ENCODE measurements around the gene CFAP157. TPM values are rescaled to one million over a fixed set of nuclear protein-coding genes. Genes with fewer than 3 reads are reported as not detected.

CFAP157 gene
- total and polyA plus RNA-seq, 2 experiments from 2014 or later: 0.51 TPM; not detected in 1

GRCh38 chr9:127763918-127764384 lies 57.2 kb downstream of the CFAP157 start:
- Histone ChIP-seq H3K79me2 (no peaks in the 10 kb centered on the region), H2AFZ (no peak overlapping the region), H3K9me3 (ENCODE audit: low read depth) (no peaks in the 10 kb centered on the region), H3K9me2 (replicated peaks; ENCODE audit: insufficient read depth) (no peaks in the 10 kb centered on the region), H3K27me3 (peaks cover 13% of the 10 kb centered on the region), H3K27ac (no peak overlapping the region), H4K20me1 (ENCODE audit: insufficient read depth, poor library complexity, severe bottlenecking) (no peaks in the 10 kb centered on the region), H3K4me1 (ENCODE audit: insufficient read depth) (peaks cover 12% of the 10 kb centered on the region), H3K4me3 (no peak overlapping the region), H3K4me2 (no peak overlapping the region), H3K36me3 (replicated peaks; ENCODE audit: insufficient read depth, low read depth) (no peaks in the 10 kb centered on the region)
- DNase-seq (ENCODE audit: low spot score): no peak
- TF ChIP-seq CTCF (IDR thresholded peaks at IDR 0.05; ENCODE audit: poor library complexity) (peak; percentile 12), EZH2phosphoT487 (IDR thresholded peaks at IDR 0.05; ENCODE audit: low read depth, severe bottlenecking, unreplicated experiment) (no peak)
- WGBS (ENCODE audit: low lambda C conversion rate, missing lambda C conversion rate): 46% methylated on average over 7 of the region's 7 CpGs

GRCh38 chr9:127765418-127765817 lies 58.6 kb downstream of the CFAP157 start:
- no peak for DNase-seq (ENCODE audit: low spot score)
- no peak overlapping the region for H2AFZ ChIP-seq
- H4K20me1 ChIP-seq (ENCODE audit: insufficient read depth, poor library complexity, severe bottlenecking): no peaks in the 10 kb centered on the region
- no peak overlapping the region for H3K4me3 ChIP-seq
- no peak overlapping the region for H3K4me2 ChIP-seq
- H3K36me3 ChIP-seq (replicated peaks; ENCODE audit: insufficient read depth, low read depth): no peaks in the 10 kb centered on the region
- H3K79me2 ChIP-seq: no peaks in the 10 kb centered on the region
- TF ChIP-seq EZH2phosphoT487 (IDR thresholded peaks at IDR 0.05; ENCODE audit: low read depth, severe bottlenecking, unreplicated experiment) (no peak), CTCF (IDR thresholded peaks at IDR 0.05; ENCODE audit: poor library complexity) (no peak), EZH2 (IDR thresholded peaks at IDR 0.05; ENCODE audit: borderline replicate concordance) (no peak)
- peaks cover 12% of the 10 kb centered on the region for H3K4me1 ChIP-seq (ENCODE audit: insufficient read depth)
- no peaks in the 10 kb centered on the region for H3K9me2 ChIP-seq (replicated peaks; ENCODE audit: insufficient read depth)
- peaks cover 13% of the 10 kb centered on the region for H3K27me3 ChIP-seq
- H3K9me3 ChIP-seq (ENCODE audit: low read depth): no peaks in the 10 kb centered on the region
- 92% methylated on average over 1 of the region's 1 CpG for WGBS (ENCODE audit: low lambda C conversion rate, missing lambda C conversion rate)
- no peak overlapping the region for H3K27ac ChIP-seq

Other genes starting within 250 kb of the CFAP157 start
- 10.7 and 27.6 TPM in 2 replicates for gene STXBP1, start 94.7 kb upstream of the CFAP157 start, total RNA-seq
- 18.0 and 22.6 TPM in 2 replicates for gene STXBP1, start 94.7 kb upstream of the CFAP157 start, polyA plus RNA-seq
- gene PTRH1, start 8.7 kb downstream of the CFAP157 start, total RNA-seq: 9.8 and 13.5 TPM in 2 replicates
- gene PTRH1, start 8.7 kb downstream of the CFAP157 start, polyA plus RNA-seq: 24.5 and 25.9 TPM in 2 replicates
- 0.24 TPM in 1 of 2 replicates, not detected in the other for gene TTC16, start 9.1 kb downstream of the CFAP157 start, total RNA-seq
- gene TTC16, start 9.1 kb downstream of the CFAP157 start, polyA plus RNA-seq: not detected in 2 replicates
- 16.8 and 17.1 TPM in 2 replicates for gene TOR2A, start 28.3 kb downstream of the CFAP157 start, total RNA-seq
- gene TOR2A, start 28.3 kb downstream of the CFAP157 start, polyA plus RNA-seq: 21.3 and 28.8 TPM in 2 replicates
- 0.23 and 0.96 TPM in 2 replicates for gene SH2D3C, start 71.7 kb downstream of the CFAP157 start, total RNA-seq
- gene SH2D3C, start 71.7 kb downstream of the CFAP157 start, polyA plus RNA-seq: 0.89 and 2.2 TPM in 2 replicates
- gene CDK9, start 79.0 kb downstream of the CFAP157 start, total RNA-seq: 53.5 and 84.6 TPM in 2 replicates
- 91.4 and 92.3 TPM in 2 replicates for gene CDK9, start 79.0 kb downstream of the CFAP157 start, polyA plus RNA-seq
- gene FPGS, start 95.9 kb downstream of the CFAP157 start, total RNA-seq: 27.4 and 30.9 TPM in 2 replicates
- 48.5 and 52.2 TPM in 2 replicates for gene FPGS, start 95.9 kb downstream of the CFAP157 start, polyA plus RNA-seq
- 3.2 and 6.8 TPM in 2 replicates for gene ENG, start 147.7 kb downstream of the CFAP157 start, total RNA-seq
- 19.4 and 21.2 TPM in 2 replicates for gene ENG, start 147.7 kb downstream of the CFAP157 start, polyA plus RNA-seq
- gene AK1, start 170.7 kb downstream of the CFAP157 start, total RNA-seq: 28.3 and 39.8 TPM in 2 replicates
- 85.9 and 91.3 TPM in 2 replicates for gene AK1, start 170.7 kb downstream of the CFAP157 start, polyA plus RNA-seq
- gene ST6GALNAC6, start 192.6 kb downstream of the CFAP157 start, total RNA-seq: 31.8 and 37.3 TPM in 2 replicates
- gene ST6GALNAC6, start 192.6 kb downstream of the CFAP157 start, polyA plus RNA-seq: 47.7 and 61.2 TPM in 2 replicates
- gene ST6GALNAC4, start 210.1 kb downstream of the CFAP157 start, total RNA-seq: 13.2 and 14.6 TPM in 2 replicates
- gene ST6GALNAC4, start 210.1 kb downstream of the CFAP157 start, polyA plus RNA-seq: 14.3 and 15.2 TPM in 2 replicates
- gene PIP5KL1, start 223.8 kb downstream of the CFAP157 start, total RNA-seq: 1.6 and 3.7 TPM in 2 replicates
- gene PIP5KL1, start 223.8 kb downstream of the CFAP157 start, polyA plus RNA-seq: 1.4 and 2.5 TPM in 2 replicates
- 19.2 and 22.4 TPM in 2 replicates for gene DPM2, start 230.9 kb downstream of the CFAP157 start, total RNA-seq
- gene DPM2, start 230.9 kb downstream of the CFAP157 start, polyA plus RNA-seq: 57.1 and 61.9 TPM in 2 replicates

Data from hepatocyte (in vitro differentiated cells).